ENCODE data around the gene ZNF132.

- TF ChIP-seq POLR2AphosphoS5 (IDR thresholded peaks at IDR 0.05) (no peak), POLR2A (IDR thresholded peaks at IDR 0.05) (no peak), EP300 (IDR thresholded peaks at IDR 0.05) (no peak)
- TF ChIP-seq, protein P1, sequence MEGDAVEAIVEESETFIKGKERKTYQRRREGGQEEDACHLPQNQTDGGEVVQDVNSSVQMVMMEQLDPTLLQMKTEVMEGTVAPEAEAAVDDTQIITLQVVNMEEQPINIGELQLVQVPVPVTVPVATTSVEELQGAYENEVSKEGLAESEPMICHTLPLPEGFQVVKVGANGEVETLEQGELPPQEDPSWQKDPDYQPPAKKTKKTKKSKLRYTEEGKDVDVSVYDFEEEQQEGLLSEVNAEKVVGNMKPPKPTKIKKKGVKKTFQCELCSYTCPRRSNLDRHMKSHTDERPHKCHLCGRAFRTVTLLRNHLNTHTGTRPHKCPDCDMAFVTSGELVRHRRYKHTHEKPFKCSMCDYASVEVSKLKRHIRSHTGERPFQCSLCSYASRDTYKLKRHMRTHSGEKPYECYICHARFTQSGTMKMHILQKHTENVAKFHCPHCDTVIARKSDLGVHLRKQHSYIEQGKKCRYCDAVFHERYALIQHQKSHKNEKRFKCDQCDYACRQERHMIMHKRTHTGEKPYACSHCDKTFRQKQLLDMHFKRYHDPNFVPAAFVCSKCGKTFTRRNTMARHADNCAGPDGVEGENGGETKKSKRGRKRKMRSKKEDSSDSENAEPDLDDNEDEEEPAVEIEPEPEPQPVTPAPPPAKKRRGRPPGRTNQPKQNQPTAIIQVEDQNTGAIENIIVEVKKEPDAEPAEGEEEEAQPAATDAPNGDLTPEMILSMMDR (IDR thresholded peaks at IDR 0.05) = no peak
These were observed 5.7 kb downstream of the ZNF132 start for GRCh38 chr19:58434217-58434616.
